Upper lobe of left lung (tissue), 6 donors: ENCODE measurements around the gene LAMP2. TPM values are rescaled to one million over a fixed set of nuclear protein-coding genes. Genes with fewer than 3 reads are reported as not detected.

ENCODE experiments used
- ATAC-seq, 2 donors: fragments of 200-7000 bp; cut with Tn5 transposase; one replicate each; pipeline ENCODE4 v1.9.1; 2022; ENCODE audit warnings: mild to moderate bottlenecking in 2 of 2, moderate library complexity in 2 of 2; ENCODE audit not compliant: low FRiP score in 2 of 2
- DNase-seq, 2 donors: peaks; one replicate each; pipeline ENCODE4 v3.0.0-alpha.2; 2019 to 2020
- H3K27ac ChIP-seq, 4 donors: fragments of 200-600 bp; sonication (generic); one replicate each; pipeline ENCODE4 v1.5.1; 2016 to 2019
- H3K27me3 ChIP-seq, 4 donors: fragments of 200-600 bp; sonication (generic); one replicate each; pipeline ENCODE4 v1.5.1; 2017 to 2019
- H3K36me3 ChIP-seq, 4 donors: fragments of 200-600 bp; sonication (generic); one replicate each; pipeline ENCODE4 v1.5.1; 2016 to 2019
- H3K4me1 ChIP-seq, 4 donors: fragments of 200-600 bp; sonication (generic); one replicate each; pipeline ENCODE4 v1.5.1; 2018 to 2019
- H3K4me3 ChIP-seq, 4 donors: fragments of 200-600 bp; sonication (generic); one replicate each; pipeline ENCODE4 v1.5.1; 2017 to 2019; ENCODE audit warnings: mild to moderate bottlenecking in 2 of 4, moderate library complexity in 1 of 4
- H3K9me3 ChIP-seq, 4 donors: fragments of 200-600 bp; sonication (generic); one replicate each; pipeline ENCODE4 v1.5.1; 2018 to 2019
- CTCF ChIP-seq, 6 experiments: fragments of 450-650 bp in 4 of 6; fragments of 200-600 bp in 2 of 6; sonication (generic) in 2 of 6; IDR thresholded peaks; one replicate each; pipeline ENCODE4 v1.5.1; 2016 to 2019; ENCODE audit warnings: antibody characterized with exemption in 6 of 6
- EP300 ChIP-seq, 4 donors: sonication (generic); formaldehyde crosslinking; IDR thresholded peaks; one replicate each; pipeline ENCODE4 v1.5.1; 2017; ENCODE audit warnings: antibody characterized with exemption in 4 of 4, control low read depth in 2 of 4
- POLR2A ChIP-seq, 4 donors: fragments of 450-650 bp; IDR thresholded peaks; one replicate each; pipeline ENCODE4 v1.5.1; 2016 to 2017; ENCODE audit warnings: antibody characterized with exemption in 4 of 4, mild to moderate bottlenecking in 2 of 4
- POLR2AphosphoS5 ChIP-seq, 2 donors: sonication (generic); formaldehyde crosslinking; IDR thresholded peaks; one replicate each; pipeline ENCODE4 v1.5.1; 2017; ENCODE audit warnings: antibody characterized with exemption in 2 of 2
- WGBS, 2 donors: methylation state at CpG; one replicate each; pipeline ENCODE4 v1.1.5; 2017 to 2018; 5-methylcytosine and 5-hydroxymethylcytosine counted together
- total RNA-seq, 6 donors: library from RNA; depleted of rRNA in 4 of 6; stranded (reverse); fragments of >200 nt in 4 of 6; gene quantifications; one replicate each; pipeline versions ENCODE4 v1.1.0 to v1.2.1, GENCODE V29; 2016 to 2021
- donor health status: DM: no; HTN: no; CAD: no; lungs with moderate emphysema.
- donor health status: DM: no; HTN: yes; CAD: no; lungs with severe emphysema.

LAMP2 gene
- total RNA-seq = 100 to 1,000 TPM in 4 of 6 donors, 10 to 100 TPM in 2; 28.0 to 145 (median 125) TPM

GRCh38 chrX:120468825-120469525 is at the start of gene LAMP2:
TSS of gene LAMP2 (minus strand) at chrX:120469296. CDS start at chrX:120469169, 127 bp downstream.
- H3K36me3 ChIP-seq = no peaks in the 10 kb centered on the region
- peak; percentile 76 to 95 for TF ChIP-seq POLR2AphosphoS5 (IDR thresholded peaks at IDR 0.05)
- no peak for TF ChIP-seq CTCF (IDR thresholded peaks at IDR 0.05)
- peak in 1 of 4 donors; percentile 33 for TF ChIP-seq EP300 (IDR thresholded peaks at IDR 0.05)
- TF ChIP-seq POLR2A (IDR thresholded peaks at IDR 0.05) = peak in 3 of 4 donors; percentile 55 to 85 (median 67)
- H3K4me1 ChIP-seq = peaks cover 0 to 16% (median 9%) of the 10 kb centered on the region in 4 donors
- H3K27ac ChIP-seq = peak within 1 kb of the TSS; percentile 84 to 94 (median 94)
- no peaks in the 10 kb centered on the region for H3K9me3 ChIP-seq
- ATAC-seq = peak; percentile 94 to 99
- 1 to 30% methylated on average over 32 to 38 of the region's 50 CpGs for WGBS, 2 donors
- peak within 1 kb of the TSS; percentile 44 to 66 (median 58) for H3K4me3 ChIP-seq
- no peaks in the 10 kb centered on the region for H3K27me3 ChIP-seq
- peak; percentile 91 to 97 for DNase-seq

GRCh38 chrX:120517936-120518335 is 48.8 kb upstream of the LAMP2 start:
- H3K4me1 ChIP-seq = no peaks in the 10 kb centered on the region
- no peaks in the 10 kb centered on the region for H3K9me3 ChIP-seq
- H3K36me3 ChIP-seq = no peaks in the 10 kb centered on the region
- no peak overlapping the region for H3K4me3 ChIP-seq
- TF ChIP-seq POLR2A (IDR thresholded peaks at IDR 0.05) (no peak), POLR2AphosphoS5 (IDR thresholded peaks at IDR 0.05) (no peak), EP300 (IDR thresholded peaks at IDR 0.05) (no peak), CTCF (IDR thresholded peaks at IDR 0.05) (no peak)
- WGBS, 2 donors = 96 to 98% methylated on average over 3 of the region's 3 CpGs
- no peaks in the 10 kb centered on the region for H3K27me3 ChIP-seq
- DNase-seq (no peak), ATAC-seq (no peak)
- H3K27ac ChIP-seq = no peak overlapping the region

- no peak overlapping the region for H3K4me3 ChIP-seq
- no peaks in the 10 kb centered on the region for H3K27me3 ChIP-seq
- WGBS, 2 donors = 50 to 52% methylated on average over 1 of the region's 1 CpG
- no peaks in the 10 kb centered on the region for H3K4me1 ChIP-seq
- no peaks in the 10 kb centered on the region for H3K9me3 ChIP-seq
- ATAC-seq = no peak
- DNase-seq = no peak
- TF ChIP-seq EP300 (IDR thresholded peaks at IDR 0.05) = no peak
- no peak for TF ChIP-seq POLR2A (IDR thresholded peaks at IDR 0.05)
- TF ChIP-seq CTCF (IDR thresholded peaks at IDR 0.05) = no peak
- no peak for TF ChIP-seq POLR2AphosphoS5 (IDR thresholded peaks at IDR 0.05)
- H3K36me3 ChIP-seq = no peaks in the 10 kb centered on the region
- H3K27ac ChIP-seq = no peak overlapping the region
Measured at GRCh38 chrX:120514236-120514635, 45.1 kb upstream of the LAMP2 start.

- WGBS, 2 donors = 66 to 67% methylated on average over 1 to 2 of the region's 2 CpGs
- H3K36me3 ChIP-seq = no peaks in the 10 kb centered on the region
- no peak for ATAC-seq
- no peak overlapping the region for H3K27ac ChIP-seq
- no peaks in the 10 kb centered on the region for H3K9me3 ChIP-seq
- no peaks in the 10 kb centered on the region for H3K4me1 ChIP-seq
- TF ChIP-seq POLR2AphosphoS5 (IDR thresholded peaks at IDR 0.05) = no peak
- no peak for TF ChIP-seq EP300 (IDR thresholded peaks at IDR 0.05)
- no peak for TF ChIP-seq CTCF (IDR thresholded peaks at IDR 0.05)
- TF ChIP-seq POLR2A (IDR thresholded peaks at IDR 0.05) = no peak
- no peak overlapping the region for H3K4me3 ChIP-seq
- DNase-seq = no peak
- no peaks in the 10 kb centered on the region for H3K27me3 ChIP-seq
Measured at GRCh38 chrX:120512627-120513026, 43.5 kb upstream of the LAMP2 start.

GRCh38 chrX:120512222-120512621 is 43.1 kb upstream of the LAMP2 start:
- Histone ChIP-seq H3K4me1 (no peaks in the 10 kb centered on the region), H3K27ac (no peak overlapping the region), H3K27me3 (no peaks in the 10 kb centered on the region), H3K9me3 (no peaks in the 10 kb centered on the region), H3K36me3 (no peaks in the 10 kb centered on the region), H3K4me3 (no peak overlapping the region)
- WGBS, 2 donors = 85 to 100% methylated on average over 2 to 3 of the region's 3 CpGs
- TF ChIP-seq CTCF (IDR thresholded peaks at IDR 0.05) (no peak), POLR2AphosphoS5 (IDR thresholded peaks at IDR 0.05) (no peak), POLR2A (IDR thresholded peaks at IDR 0.05) (no peak), EP300 (IDR thresholded peaks at IDR 0.05) (no peak)
- DNase-seq (no peak), ATAC-seq (no peak)
